Stimulated activated effector memory CD8-positive, alpha-beta T cell treated with anti-CD3 and anti-CD28 coated beads, Interleukin-12 subunit alpha, Interleukin-12 subunit beta, amount 100 ng/mL, for 72 hours (primary cell): ENCODE results near the gene FBP1.

Experiments
- ATAC-seq: fragments of 150-1000 bp; cut with Tn5 transposase; 2 replicates; pipeline ENCODE4 v1.10.0; 2021
- DNase-seq, 2 donors: peaks; one replicate each; pipeline ENCODE4 v3.0.0; 2021 to 2022; ENCODE audit warnings: low spot score in 2 of 2
- H3K27ac Mint-ChIP-seq: one replicate; pipeline ENCODE4 v1.8.0; 2022; ENCODE audit warnings: mild to moderate bottlenecking, mixed read lengths
- H3K36me3 Mint-ChIP-seq: one replicate; pipeline ENCODE4 v1.8.0; 2022; ENCODE audit warnings: mild to moderate bottlenecking, mixed read lengths
- H3K4me1 Mint-ChIP-seq: one replicate; pipeline ENCODE4 v1.8.0; 2022; ENCODE audit warnings: mixed read lengths
- H3K4me3 Mint-ChIP-seq: one replicate; pipeline ENCODE4 v1.8.0; 2022; ENCODE audit warnings: mild to moderate bottlenecking, mixed read lengths
- H3K9me3 Mint-ChIP-seq: one replicate; pipeline ENCODE4 v1.8.0; 2022; ENCODE audit warnings: mixed read lengths

The FBP1 gene

DNA sequence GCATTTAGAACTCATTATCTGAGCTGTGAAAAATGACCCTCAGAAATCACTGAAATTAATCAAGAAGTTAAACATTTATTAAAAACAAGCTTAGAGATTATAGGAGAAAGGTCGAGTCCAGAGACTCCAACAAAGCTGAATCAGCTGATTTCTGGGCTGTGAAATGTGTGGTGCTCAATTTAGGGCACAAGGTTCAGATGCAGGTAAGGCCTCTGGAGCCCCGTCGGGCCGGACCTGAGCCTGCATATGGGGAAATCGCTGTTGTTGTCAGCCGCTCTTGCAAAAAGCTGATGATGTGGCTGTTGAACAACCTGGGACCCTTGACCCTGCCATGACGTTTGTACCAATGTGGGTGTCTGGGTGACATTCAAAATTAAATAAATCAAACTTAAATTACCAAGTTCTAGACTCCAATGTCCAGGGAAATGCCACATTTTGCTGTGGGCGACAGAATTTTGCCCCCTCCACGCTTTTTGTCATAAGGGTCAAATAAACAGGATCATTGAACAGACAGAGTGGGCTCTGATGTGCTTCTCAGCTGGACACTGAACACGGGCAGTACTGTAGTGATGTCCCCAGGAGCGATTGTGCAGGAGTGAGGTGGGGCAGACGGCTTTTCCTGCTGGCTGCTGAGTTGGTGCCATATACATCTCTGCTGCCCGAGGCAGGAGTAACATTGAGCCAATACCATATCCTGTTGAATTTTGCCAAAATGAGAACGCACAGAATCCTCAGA, 27.2 kb upstream of the FBP1 start:
- Mint-ChIP-seq H3K9me3 (no peaks in the 10 kb centered on the region), H3K36me3 (no peaks in the 10 kb centered on the region), H3K4me3 (no peak overlapping the region), H3K4me1 (peaks cover 7% of the 10 kb centered on the region), H3K27ac (no peak overlapping the region)
- no peak for ATAC-seq
- no peak for DNase-seq

DNA sequence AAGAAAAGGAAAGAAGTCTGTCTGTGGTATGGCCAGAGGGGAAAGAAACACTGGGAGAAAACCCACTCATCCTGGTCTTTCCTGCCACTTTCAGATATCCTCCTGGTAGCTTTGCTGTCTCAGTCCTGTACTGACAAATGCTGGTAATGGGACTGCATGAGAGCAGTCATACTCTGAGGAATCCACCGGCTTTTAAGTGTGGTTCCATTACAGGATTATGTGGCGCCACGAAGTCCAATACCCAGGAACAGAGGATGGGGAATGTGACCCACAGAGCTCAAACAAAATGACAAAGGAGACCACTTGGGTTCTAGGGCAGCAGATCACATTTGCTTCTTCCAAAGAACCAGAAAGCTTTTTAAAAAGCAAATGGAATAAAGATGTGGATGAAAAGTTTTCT, 26.3 kb upstream of the FBP1 start:
- DNase-seq (no peak), ATAC-seq (no peak)
- Mint-ChIP-seq H3K4me3 (no peak overlapping the region), H3K36me3 (no peaks in the 10 kb centered on the region), H3K9me3 (no peaks in the 10 kb centered on the region), H3K4me1 (peaks cover 7% of the 10 kb centered on the region), H3K27ac (no peak overlapping the region)

DNA sequence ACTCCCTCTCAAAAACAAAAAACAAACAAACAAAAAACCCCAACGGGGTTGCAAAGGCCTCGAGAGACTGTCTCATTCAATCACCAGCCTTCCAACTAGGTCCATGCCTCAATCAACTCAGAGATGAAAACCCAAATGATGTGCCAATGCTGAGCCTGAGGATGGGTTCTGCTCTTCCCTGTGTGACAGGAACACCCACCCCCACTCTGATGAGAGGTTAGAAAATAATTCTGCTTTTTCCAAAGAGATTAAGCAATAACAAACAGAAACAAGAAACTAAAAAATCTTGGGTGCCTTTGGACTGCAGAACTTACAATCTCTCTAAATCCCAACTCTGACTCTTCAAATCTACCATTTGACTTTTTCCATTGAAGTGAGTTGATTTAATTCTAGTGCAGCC, 25.5 kb upstream of the FBP1 start:
- DNase-seq (no peak), ATAC-seq (no peak)
- Mint-ChIP-seq H3K9me3 (no peaks in the 10 kb centered on the region), H3K4me3 (no peak overlapping the region), H3K4me1 (peaks cover 7% of the 10 kb centered on the region), H3K36me3 (no peaks in the 10 kb centered on the region), H3K27ac (no peak overlapping the region)

DNA sequence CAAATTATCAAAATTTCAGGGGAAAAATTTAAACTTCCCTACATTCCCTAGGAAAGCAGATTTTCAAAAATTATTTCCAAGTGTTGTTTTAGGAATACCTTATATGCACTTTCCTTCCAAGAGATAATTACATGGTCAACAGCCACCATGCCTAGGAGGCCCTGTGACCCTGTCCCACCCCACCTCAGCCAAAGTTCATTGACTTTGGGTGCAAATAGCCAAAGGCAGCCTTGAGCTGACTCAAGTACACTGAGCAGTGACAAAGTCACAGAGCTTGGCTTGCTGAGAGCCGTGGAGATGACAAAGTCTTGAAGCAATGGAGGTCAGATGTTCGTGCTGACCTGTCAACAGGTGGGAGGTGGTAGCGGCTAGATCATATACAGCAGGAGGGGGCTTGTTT, 24.3 kb upstream of the FBP1 start:
- no peak for ATAC-seq
- peaks cover 1% of the 10 kb centered on the region for H3K4me1 Mint-ChIP-seq
- DNase-seq: no peak
- no peaks in the 10 kb centered on the region for H3K9me3 Mint-ChIP-seq
- no peak overlapping the region for H3K4me3 Mint-ChIP-seq
- H3K27ac Mint-ChIP-seq: no peak overlapping the region
- H3K36me3 Mint-ChIP-seq: no peaks in the 10 kb centered on the region

DNA sequence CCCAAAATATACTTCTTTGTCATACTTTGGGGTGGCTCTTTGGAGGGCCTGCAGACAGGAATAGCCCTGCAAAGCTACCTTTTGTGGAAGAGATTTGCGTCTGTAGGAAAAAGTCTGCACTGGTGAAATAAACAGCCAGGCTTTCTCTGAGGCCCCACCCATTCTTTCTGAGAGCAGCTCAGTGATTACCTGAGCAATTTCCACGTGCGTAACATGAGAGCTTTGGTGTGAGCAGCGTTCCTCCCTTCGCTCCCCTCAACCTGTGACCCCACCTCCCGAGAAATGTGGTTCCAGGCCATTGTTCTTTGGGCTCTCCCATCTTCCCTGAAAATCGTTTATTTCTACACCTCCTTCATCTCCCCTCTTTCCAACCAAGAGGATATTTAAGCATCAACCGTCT, 23.8 kb upstream of the FBP1 start:
- H3K9me3 Mint-ChIP-seq: no peaks in the 10 kb centered on the region
- no peak for DNase-seq
- H3K4me1 Mint-ChIP-seq: no peaks in the 10 kb centered on the region
- ATAC-seq: no peak
- H3K27ac Mint-ChIP-seq: no peak overlapping the region
- no peaks in the 10 kb centered on the region for H3K36me3 Mint-ChIP-seq
- no peak overlapping the region for H3K4me3 Mint-ChIP-seq

DNA sequence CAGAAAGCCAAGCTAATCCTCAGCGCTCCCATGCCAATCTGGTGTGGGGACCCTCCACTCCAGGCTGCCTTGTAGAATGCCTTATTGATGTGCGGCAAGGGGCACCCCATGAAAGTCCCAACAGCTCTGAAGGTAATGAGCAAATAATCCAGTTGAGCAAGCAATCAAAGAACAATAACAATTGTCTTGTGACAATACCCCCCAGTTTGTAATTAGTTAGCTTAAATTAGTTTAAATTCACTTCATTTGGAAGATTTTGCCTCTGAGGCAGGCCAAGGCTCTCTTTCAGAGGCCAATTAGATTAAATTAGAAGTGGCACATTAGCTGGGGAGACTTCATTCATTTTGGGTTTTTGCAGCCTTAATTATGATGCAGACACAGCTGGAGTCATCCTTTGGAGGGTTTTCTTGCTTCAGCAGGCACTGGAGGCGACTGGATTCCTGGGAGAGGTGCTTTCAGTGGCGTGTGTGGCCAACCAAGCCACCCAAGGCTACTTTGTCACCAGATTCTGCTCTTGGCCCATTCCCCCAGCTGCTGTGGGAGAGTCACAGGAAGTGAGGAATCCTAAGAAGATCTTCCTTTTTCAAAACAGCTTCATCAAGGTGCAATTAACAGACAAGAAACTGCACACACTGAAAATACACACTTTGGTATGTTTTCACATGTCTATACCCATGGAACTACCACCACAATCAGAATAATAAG, 17.9 kb upstream of the FBP1 start:
- no peaks in the 10 kb centered on the region for H3K9me3 Mint-ChIP-seq
- H3K4me1 Mint-ChIP-seq: peaks cover 18% of the 10 kb centered on the region
- H3K27ac Mint-ChIP-seq: no peak overlapping the region
- no peak for DNase-seq
- ATAC-seq: no peak
- H3K4me3 Mint-ChIP-seq: no peak overlapping the region
- no peaks in the 10 kb centered on the region for H3K36me3 Mint-ChIP-seq

DNA sequence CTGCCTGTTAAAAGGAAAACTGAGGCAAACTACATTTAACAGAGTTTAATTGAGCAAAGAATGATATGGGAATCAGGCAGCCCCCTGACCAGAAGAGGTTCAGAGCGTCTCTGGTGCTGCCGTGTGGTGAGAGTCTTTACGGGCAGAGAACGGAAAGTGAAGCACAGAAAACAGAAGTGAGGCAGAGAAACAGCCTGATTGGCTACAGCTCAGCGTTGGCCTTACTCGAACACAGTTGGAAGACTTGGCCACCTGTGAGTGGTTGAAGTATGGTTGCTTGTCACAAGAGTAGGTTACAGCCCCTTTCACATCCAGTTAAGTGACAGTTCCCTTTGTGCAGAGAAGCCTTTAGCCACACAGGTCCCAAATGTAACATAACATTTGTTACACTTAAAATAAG, 16.9 kb upstream of the FBP1 start:
- peaks cover 18% of the 10 kb centered on the region for H3K4me1 Mint-ChIP-seq
- ATAC-seq (peak; percentile 92), DNase-seq (peak in 1 of 2 donors; percentile 50)
- H3K4me3 Mint-ChIP-seq: peak overlapping the region; percentile 66
- no peaks in the 10 kb centered on the region for H3K36me3 Mint-ChIP-seq
- peak overlapping the region; percentile 83 for H3K27ac Mint-ChIP-seq
- no peaks in the 10 kb centered on the region for H3K9me3 Mint-ChIP-seq

DNA sequence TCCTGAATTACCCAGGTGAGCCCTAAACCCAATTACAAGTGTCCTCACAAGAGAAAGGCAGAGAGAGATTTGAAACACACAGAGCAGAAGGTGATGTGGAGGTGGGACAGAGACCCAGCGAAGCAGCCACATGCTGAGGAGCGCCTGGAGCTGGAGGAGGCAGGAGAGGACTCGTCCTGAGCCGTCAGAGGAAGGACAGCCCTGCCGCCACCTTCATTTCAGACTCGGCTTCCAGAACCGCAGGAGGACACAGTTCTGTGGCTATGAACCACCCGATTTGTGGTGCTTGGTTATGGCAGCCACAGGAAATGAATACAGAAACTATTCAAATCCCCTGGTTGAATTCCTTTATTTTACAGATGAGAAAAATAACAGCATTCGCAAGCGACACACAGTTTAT, 16.4 kb upstream of the FBP1 start:
- no peaks in the 10 kb centered on the region for H3K36me3 Mint-ChIP-seq
- H3K9me3 Mint-ChIP-seq: no peaks in the 10 kb centered on the region
- H3K27ac Mint-ChIP-seq: peak overlapping the region; percentile 83
- peak overlapping the region; percentile 66 for H3K4me3 Mint-ChIP-seq
- DNase-seq: no peak
- peaks cover 18% of the 10 kb centered on the region for H3K4me1 Mint-ChIP-seq
- ATAC-seq: peak; percentile 22

DNA sequence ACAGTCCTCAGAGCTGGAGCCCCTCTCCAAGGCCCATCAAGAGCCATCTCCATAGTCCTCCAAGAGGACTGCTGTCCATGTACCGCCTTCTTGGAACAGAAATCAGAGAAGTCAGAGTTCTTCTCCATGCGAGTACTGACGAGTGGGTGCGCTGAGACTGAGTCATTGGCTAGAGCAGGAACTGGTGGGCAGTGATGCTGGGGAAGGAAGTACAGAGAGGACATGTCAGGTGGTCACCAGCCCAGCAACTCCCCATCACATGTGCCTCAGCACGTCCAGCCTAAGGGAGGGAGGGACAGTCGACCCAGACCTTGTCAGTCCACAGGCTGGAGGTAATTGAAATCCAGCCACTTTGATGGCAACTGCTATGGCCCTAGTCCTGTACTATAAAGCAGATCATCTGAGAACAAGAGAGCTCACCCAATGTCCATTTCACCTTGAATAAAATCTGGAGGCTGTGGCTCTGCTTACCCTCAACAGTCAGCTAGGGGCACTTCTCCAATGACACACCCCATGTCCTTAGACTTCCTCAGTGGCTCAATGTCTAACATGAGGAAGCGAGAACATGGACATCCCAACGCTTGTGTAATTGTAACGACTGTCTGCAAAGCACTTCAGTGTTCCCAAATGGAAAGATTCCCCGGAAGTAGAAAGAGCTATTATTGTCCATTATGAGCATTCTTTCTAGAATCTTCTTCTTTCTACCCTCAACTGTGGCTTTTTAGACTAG, 15.0 kb upstream of the FBP1 start:
- Mint-ChIP-seq H3K4me1 (peaks cover 18% of the 10 kb centered on the region), H3K4me3 (no peak overlapping the region), H3K9me3 (no peaks in the 10 kb centered on the region), H3K27ac (no peak overlapping the region), H3K36me3 (no peaks in the 10 kb centered on the region)
- DNase-seq (no peak), ATAC-seq (peak; percentile 54)

DNA sequence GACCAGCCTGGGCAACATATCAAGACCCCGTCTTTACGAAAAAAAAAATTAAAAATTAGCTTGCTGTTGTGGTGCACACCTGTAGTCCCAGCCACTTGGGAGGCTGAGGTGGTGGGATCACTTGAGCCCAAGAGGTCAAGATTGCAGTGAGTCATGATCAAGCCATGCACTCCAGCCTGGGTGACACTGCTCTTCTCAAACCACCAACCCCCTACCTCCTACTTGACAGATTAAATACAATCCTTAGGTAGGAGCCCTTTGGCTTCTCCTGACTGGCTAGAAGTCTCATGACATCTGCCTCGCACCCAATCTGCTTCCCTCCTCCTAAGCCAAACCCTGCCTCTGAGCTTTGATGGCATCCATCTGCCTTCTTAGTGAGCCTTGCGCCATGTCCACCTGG, 11.6 kb upstream of the FBP1 start:
- ATAC-seq: no peak
- Mint-ChIP-seq H3K9me3 (no peaks in the 10 kb centered on the region), H3K4me3 (no peak overlapping the region), H3K36me3 (no peaks in the 10 kb centered on the region), H3K4me1 (peaks cover 13% of the 10 kb centered on the region), H3K27ac (no peak overlapping the region)
- no peak for DNase-seq

DNA sequence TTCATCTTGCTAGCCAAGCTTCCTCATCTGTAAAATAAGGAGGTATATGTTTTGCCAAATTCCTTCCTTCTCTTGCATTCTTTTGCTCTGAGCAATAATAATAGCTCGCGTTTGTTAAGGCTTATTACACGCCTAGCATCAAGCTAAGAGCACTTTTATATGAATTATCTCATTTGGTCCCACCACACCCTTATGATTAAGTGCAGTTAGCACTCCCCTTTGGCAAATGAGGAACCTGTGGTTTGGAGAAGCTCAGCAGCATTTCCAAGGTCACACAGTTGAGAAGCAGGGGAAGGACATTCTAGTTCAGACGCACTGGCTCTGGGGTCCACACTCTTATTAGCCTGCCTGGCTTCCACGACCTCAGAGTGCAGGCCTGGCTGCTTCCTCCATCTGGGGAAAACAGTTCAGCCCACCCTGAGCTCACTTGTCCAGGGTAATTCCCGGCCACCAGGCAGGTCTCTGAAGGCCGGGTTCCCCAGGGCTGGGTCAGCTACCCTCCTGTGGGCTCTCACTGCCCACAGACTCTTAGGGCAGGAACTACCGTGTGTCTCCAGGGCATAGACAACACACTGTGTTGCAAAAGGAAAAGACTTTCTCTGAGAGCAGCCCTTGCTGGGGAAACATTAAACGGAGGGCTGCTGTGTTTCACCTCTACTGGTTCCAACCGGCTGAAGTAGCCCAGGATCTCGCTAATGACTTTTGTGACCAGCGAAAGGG, 9.9 kb upstream of the FBP1 start:
- no peak overlapping the region for H3K4me3 Mint-ChIP-seq
- H3K36me3 Mint-ChIP-seq: no peaks in the 10 kb centered on the region
- peaks cover 4% of the 10 kb centered on the region for H3K4me1 Mint-ChIP-seq
- ATAC-seq (no peak), DNase-seq (no peak)
- no peaks in the 10 kb centered on the region for H3K9me3 Mint-ChIP-seq
- no peak overlapping the region for H3K27ac Mint-ChIP-seq

DNA sequence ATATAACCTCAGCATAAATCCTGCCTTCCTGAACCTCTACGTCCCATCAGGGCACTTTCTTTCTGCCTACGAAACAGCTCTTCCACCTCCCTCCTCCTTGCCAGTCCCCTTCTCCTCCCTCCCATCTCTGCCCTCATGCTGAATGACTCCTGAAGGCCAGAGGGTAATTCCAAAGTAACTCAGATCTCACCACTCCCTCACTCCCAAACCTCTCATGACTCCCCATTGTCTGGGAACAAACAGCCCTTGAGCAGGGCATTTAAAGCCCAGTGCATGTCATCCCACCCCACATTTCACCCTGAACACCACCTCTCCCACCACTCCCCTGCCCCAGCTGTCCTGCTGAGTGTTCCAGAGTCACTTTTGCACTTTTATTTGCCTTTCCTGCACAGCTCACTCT, 8.9 kb upstream of the FBP1 start:
- no peaks in the 10 kb centered on the region for H3K4me1 Mint-ChIP-seq
- ATAC-seq (no peak), DNase-seq (no peak)
- no peaks in the 10 kb centered on the region for H3K36me3 Mint-ChIP-seq
- peak overlapping the region; percentile 14 for H3K27ac Mint-ChIP-seq
- H3K4me3 Mint-ChIP-seq: no peak overlapping the region
- no peaks in the 10 kb centered on the region for H3K9me3 Mint-ChIP-seq

DNA sequence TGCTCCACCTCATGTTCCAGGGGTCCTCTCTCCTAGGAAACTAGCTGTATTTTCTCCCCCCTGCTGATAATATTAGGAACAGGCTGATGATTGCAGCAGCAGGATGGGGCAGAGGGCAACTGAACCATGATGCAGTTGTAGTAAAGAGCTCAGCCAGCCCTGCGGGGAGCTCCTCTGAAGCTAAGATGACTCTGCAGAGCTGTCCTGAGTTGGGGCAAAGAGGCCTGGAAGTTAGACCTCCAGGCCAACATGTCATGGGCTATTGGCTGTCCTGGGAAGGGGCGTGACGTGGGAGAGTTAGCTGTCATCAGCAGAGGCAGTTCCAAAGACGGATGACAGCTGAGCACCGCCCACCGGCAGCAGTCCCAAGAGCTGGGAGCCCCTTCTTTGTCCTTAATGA, 6.6 kb upstream of the FBP1 start:
- Mint-ChIP-seq H3K27ac (no peak overlapping the region), H3K9me3 (no peaks in the 10 kb centered on the region), H3K4me3 (no peak overlapping the region), H3K4me1 (no peaks in the 10 kb centered on the region), H3K36me3 (no peaks in the 10 kb centered on the region)
- no peak for ATAC-seq
- no peak for DNase-seq

DNA sequence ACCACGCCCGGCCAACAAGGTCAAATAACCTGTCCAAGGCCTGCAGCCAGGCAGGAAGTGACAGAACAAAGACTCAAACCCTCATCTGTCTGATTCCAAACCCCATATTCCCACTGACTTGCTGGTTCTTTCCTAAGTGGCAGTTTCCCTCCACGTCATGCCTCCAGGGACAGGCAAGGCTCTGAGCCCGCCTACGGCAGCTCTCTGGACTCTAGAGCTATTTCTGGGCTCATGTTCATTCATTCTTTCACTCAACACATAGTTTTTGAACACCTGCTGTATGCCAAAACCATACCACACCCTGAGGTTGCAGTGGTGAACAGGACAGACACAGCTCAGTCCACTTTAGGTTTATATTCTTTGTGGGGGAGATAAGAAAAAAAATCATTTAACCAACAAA, 5.2 kb upstream of the FBP1 start:
- H3K27ac Mint-ChIP-seq: no peak overlapping the region
- DNase-seq: no peak
- H3K4me1 Mint-ChIP-seq: peaks cover 4% of the 10 kb centered on the region
- no peaks in the 10 kb centered on the region for H3K9me3 Mint-ChIP-seq
- H3K36me3 Mint-ChIP-seq: no peaks in the 10 kb centered on the region
- ATAC-seq: no peak
- H3K4me3 Mint-ChIP-seq: no peak overlapping the region

DNA sequence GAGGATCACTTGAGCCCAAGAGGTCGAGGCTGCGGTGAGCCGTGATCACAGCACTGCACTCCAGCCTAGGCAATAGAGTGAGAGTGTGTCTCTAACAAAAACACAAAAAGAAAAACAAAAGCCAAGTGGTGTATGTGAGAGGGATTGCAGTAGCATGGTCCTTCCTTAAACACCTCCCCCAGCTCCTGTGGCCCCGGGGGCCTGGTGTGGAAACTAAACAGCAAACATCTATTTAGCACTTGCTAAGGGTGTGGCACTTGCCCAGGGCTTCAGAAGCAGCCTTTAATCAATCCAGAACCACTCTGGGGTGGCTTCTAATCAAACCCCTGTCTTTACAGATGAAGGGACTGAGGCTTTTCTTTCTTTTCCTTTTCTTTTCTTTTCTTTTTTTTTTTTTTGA, 4.4 kb upstream of the FBP1 start:
- H3K36me3 Mint-ChIP-seq: no peaks in the 10 kb centered on the region
- no peak for ATAC-seq
- no peak overlapping the region for H3K27ac Mint-ChIP-seq
- H3K9me3 Mint-ChIP-seq: no peaks in the 10 kb centered on the region
- DNase-seq: no peak
- H3K4me3 Mint-ChIP-seq: no peak overlapping the region
- peaks cover 12% of the 10 kb centered on the region for H3K4me1 Mint-ChIP-seq
